Suprapubic skin (tissue), 4 donors: ENCODE results near the gene KCNG2. TPM values are rescaled to one million over a fixed set of nuclear protein-coding genes. Genes with fewer than 3 reads are reported as not detected.

Experiments used
- DNase-seq, 2 donors: peaks; one replicate each; pipeline ENCODE4 v3.0.0-alpha.2; 2019; ENCODE audit warnings: low spot score in 2 of 2
- H3K27ac ChIP-seq: fragments of 200-600 bp; sonication (generic); one replicate; pipeline ENCODE4 v1.5.1; 2019
- H3K27me3 ChIP-seq: fragments of 200-600 bp; sonication (generic); one replicate; pipeline ENCODE4 v1.5.1; 2019
- H3K36me3 ChIP-seq: fragments of 200-600 bp; sonication (generic); one replicate; pipeline ENCODE4 v1.5.1; 2019
- H3K4me1 ChIP-seq: fragments of 200-600 bp; sonication (generic); one replicate; pipeline ENCODE4 v1.5.1; 2019
- H3K4me3 ChIP-seq: fragments of 200-600 bp; sonication (generic); one replicate; pipeline ENCODE4 v1.5.1; 2019; ENCODE audit warnings: mild to moderate bottlenecking
- H3K9me3 ChIP-seq: fragments of 200-600 bp; sonication (generic); one replicate; pipeline ENCODE4 v1.5.1; 2019
- EP300 ChIP-seq: sonication (generic); formaldehyde crosslinking; IDR thresholded peaks from one replicate; pipeline ENCODE4 v1.6.1; 2017; ENCODE audit warnings: antibody characterized with exemption
- POLR2A ChIP-seq, 2 donors: fragments of 450-650 bp; IDR thresholded peaks; one replicate each; pipeline ENCODE4 v1.6.1; 2017; ENCODE audit warnings: antibody characterized with exemption in 2 of 2, mild to moderate bottlenecking in 2 of 2, moderate library complexity in 2 of 2
- POLR2AphosphoS5 ChIP-seq, 3 donors: sonication (generic); formaldehyde crosslinking; IDR thresholded peaks; one replicate each; pipeline ENCODE4 v1.6.1; 2017; ENCODE audit warnings: antibody characterized with exemption in 3 of 3
- WGBS: methylation state at CpG from one replicate; pipeline ENCODE4 v1.1.5; 2018; 5-methylcytosine and 5-hydroxymethylcytosine counted together
- total RNA-seq, 4 donors: library from RNA; depleted of rRNA; stranded (reverse); fragments of >200 nt; gene quantifications; one replicate each; pipeline ENCODE4 v1.1.0, GENCODE V29; 2016
- TF ChIP-seq, protein P1 (sequence below), 2 donors: fragments of 200-600 bp in 1 of 2; fragments of 450-650 bp in 1 of 2; sonication (generic) in 1 of 2; IDR thresholded peaks; one replicate each; pipeline ENCODE4 v1.5.1; 2016 to 2019; ENCODE audit warnings: antibody characterized with exemption in 2 of 2, mild to moderate bottlenecking in 1 of 2, moderate library complexity in 1 of 2

The KCNG2 gene
- total RNA-seq, 4 donors from 2014 or later: not detected

DNA sequence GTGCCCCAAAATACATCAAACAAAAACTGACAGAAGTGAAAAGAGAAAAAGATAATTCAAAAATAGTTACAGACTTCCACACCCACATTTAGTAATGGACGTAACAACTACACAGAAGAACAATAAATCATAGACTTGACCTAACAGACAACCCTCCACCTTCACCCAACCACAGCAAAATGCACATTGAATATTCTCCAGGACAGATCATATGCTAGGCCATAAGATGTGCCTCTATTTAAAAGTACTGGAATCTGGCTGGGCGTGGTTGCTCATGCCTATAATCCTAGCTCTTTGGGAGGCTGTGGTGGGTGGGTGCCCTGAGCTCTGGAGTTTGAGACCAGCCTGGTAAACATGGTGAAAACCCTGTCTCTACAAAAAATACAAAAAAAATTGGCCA is 133.7 kb downstream of the KCNG2 start:
- TF ChIP-seq POLR2AphosphoS5 (IDR thresholded peaks at IDR 0.05): no peak
- no peak for TF ChIP-seq EP300
- TF ChIP-seq POLR2A (IDR thresholded peaks at IDR 0.05): no peak
- H3K4me3 ChIP-seq: no peak overlapping the region
- peak in 1 of 2 donors; percentile 21 for DNase-seq
- H3K4me1 ChIP-seq: no peaks in the 10 kb centered on the region
- 98% methylated on average over 2 of the region's 2 CpGs for WGBS
- no peaks in the 10 kb centered on the region for H3K27me3 ChIP-seq
- peaks cover 72% of the 10 kb centered on the region for H3K36me3 ChIP-seq
- peaks cover 37% of the 10 kb centered on the region for H3K9me3 ChIP-seq
- H3K27ac ChIP-seq: no peak overlapping the region

DNA sequence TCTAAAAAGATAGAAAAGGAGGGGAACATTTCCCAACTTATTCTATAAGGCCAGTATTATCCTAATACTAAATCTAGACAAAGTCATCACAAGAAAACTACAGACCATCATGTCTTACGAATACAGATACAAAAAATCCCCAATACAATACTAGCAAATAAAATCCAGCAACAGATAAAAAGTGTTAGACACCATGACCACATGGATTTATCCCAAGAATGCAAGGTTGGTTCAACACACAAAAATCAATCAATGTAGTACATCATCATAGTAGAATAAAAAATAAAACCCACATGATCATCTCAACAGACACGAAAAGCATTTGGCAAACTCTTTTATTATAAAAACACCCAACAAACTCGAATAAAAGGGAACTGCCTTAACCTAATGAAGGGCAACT is 135.2 kb downstream of the KCNG2 start:
- peaks cover 4% of the 10 kb centered on the region for H3K4me1 ChIP-seq
- 92% methylated on average over 3 of the region's 3 CpGs for WGBS
- TF ChIP-seq, protein P1, sequence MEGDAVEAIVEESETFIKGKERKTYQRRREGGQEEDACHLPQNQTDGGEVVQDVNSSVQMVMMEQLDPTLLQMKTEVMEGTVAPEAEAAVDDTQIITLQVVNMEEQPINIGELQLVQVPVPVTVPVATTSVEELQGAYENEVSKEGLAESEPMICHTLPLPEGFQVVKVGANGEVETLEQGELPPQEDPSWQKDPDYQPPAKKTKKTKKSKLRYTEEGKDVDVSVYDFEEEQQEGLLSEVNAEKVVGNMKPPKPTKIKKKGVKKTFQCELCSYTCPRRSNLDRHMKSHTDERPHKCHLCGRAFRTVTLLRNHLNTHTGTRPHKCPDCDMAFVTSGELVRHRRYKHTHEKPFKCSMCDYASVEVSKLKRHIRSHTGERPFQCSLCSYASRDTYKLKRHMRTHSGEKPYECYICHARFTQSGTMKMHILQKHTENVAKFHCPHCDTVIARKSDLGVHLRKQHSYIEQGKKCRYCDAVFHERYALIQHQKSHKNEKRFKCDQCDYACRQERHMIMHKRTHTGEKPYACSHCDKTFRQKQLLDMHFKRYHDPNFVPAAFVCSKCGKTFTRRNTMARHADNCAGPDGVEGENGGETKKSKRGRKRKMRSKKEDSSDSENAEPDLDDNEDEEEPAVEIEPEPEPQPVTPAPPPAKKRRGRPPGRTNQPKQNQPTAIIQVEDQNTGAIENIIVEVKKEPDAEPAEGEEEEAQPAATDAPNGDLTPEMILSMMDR (IDR thresholded peaks at IDR 0.05): no peak
- no peak overlapping the region for H3K4me3 ChIP-seq
- H3K36me3 ChIP-seq: peaks cover 79% of the 10 kb centered on the region
- H3K27ac ChIP-seq: no peak overlapping the region
- H3K27me3 ChIP-seq: no peaks in the 10 kb centered on the region
- DNase-seq: no peak
- peaks cover 35% of the 10 kb centered on the region for H3K9me3 ChIP-seq

DNA sequence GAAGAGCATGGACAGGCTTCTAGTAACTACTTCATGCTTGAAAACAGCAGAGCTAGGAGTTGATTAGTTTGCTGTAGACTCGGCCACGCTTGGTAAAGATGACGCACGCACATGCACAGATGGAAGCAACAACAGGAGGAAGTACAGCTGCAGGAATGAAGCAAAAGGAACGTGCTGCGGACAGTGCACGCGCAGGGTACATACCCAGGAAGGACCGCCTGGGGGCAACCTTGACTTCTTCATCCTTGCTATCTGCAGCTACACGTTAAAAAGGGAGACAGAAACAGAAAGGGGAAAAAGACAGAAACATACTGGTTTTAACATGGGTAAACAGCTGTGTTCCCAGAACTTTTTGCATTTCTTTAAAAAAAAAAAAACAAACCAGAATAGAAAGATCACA is 136.0 kb downstream of the KCNG2 start:
- Histone ChIP-seq H3K9me3 (peaks cover 29% of the 10 kb centered on the region), H3K27ac (no peak overlapping the region), H3K4me1 (peaks cover 12% of the 10 kb centered on the region), H3K36me3 (peaks cover 71% of the 10 kb centered on the region), H3K27me3 (no peaks in the 10 kb centered on the region), H3K4me3 (no peak overlapping the region)
- 71% methylated on average over 10 of the region's 10 CpGs for WGBS
- DNase-seq: peak; percentile 26 to 52
- TF ChIP-seq, protein P1 (IDR thresholded peaks at IDR 0.05): no peak
- TF ChIP-seq EP300: no peak
- TF ChIP-seq POLR2AphosphoS5 (IDR thresholded peaks at IDR 0.05): no peak
- no peak for TF ChIP-seq POLR2A (IDR thresholded peaks at IDR 0.05)

DNA sequence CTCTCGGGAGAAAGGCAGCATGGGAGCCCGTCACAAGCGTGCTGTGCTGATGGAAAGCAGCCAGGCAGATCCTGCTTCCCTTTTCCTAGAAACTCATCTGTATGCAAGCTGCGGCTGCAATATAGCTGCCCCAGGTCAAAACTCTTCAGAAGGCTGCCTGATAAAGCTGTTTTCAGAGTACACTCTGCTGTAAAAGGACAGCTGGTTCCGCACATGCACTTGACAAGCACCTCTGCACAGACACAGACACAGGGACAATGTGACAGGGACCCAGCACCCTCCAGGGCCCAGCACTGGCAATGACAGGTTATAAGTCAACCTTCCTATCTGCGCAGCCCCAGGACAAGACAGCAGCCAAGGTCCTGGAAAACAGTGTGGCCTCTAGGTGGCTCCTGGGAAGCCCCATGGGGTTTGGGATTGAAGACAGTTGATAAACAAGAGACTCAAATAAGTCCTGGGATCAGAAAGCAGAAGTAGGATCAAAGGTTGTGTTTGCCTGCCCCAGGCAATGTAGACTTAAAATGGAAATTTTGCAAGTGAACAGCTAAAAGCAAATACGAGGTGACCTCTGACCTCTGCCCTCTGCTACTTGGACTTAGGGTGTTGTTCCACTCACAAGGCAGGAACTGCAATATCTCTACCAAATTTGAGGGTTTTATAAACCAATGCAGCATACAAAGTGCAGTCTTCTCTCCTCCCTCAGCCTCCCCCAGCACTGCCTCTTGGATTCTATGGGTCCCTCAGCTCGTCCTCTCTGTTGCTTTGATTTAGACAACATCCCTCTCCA is 136.8 kb downstream of the KCNG2 start:
- TF ChIP-seq EP300: no peak
- no peak for TF ChIP-seq POLR2A (IDR thresholded peaks at IDR 0.05)
- no peak for TF ChIP-seq POLR2AphosphoS5 (IDR thresholded peaks at IDR 0.05)
- TF ChIP-seq, protein P1 (IDR thresholded peaks at IDR 0.05): no peak

GRCh38 chr18:79935098-79935480 is 137.4 kb downstream of the KCNG2 start:
- TF ChIP-seq POLR2A (IDR thresholded peaks at IDR 0.05): no peak
- TF ChIP-seq EP300: no peak
- TF ChIP-seq, protein P1 (IDR thresholded peaks at IDR 0.05): no peak
- TF ChIP-seq POLR2AphosphoS5 (IDR thresholded peaks at IDR 0.05): no peak
- peaks cover 17% of the 10 kb centered on the region for H3K4me1 ChIP-seq
- H3K9me3 ChIP-seq: peaks cover 23% of the 10 kb centered on the region
- H3K27ac ChIP-seq: no peak overlapping the region
- peaks cover 60% of the 10 kb centered on the region for H3K36me3 ChIP-seq
- no peaks in the 10 kb centered on the region for H3K27me3 ChIP-seq
- no peak overlapping the region for H3K4me3 ChIP-seq
- WGBS: 87% methylated on average over 5 of the region's 5 CpGs
- DNase-seq: peak; percentile 9 to 31

More for the DNA sequence above, 136.8 kb downstream of the KCNG2 start:
- Histone ChIP-seq H3K27me3 (no peaks in the 10 kb centered on the region), H3K4me1 (peaks cover 17% of the 10 kb centered on the region), H3K9me3 (peaks cover 29% of the 10 kb centered on the region), H3K36me3 (peaks cover 63% of the 10 kb centered on the region), H3K4me3 (no peak overlapping the region), H3K27ac (no peak overlapping the region)
- 78% methylated on average over 8 of the region's 8 CpGs for WGBS
- peak; percentile 34 to 47 for DNase-seq
